IMR-90 (cell line): ENCODE data around the gene PTCH2. TPM values are rescaled to one million over a fixed set of nuclear protein-coding genes. Genes with fewer than 3 reads are reported as not detected.
A peak's percentile ranks its signal among the peaks of the same experiment; 100 is the strongest.

ENCODE experiments used
- ATAC-seq: fragments of 200-7000 bp; cut with Tn5 transposase; 2 replicates; pipeline ENCODE4 v1.9.1; 2020; ENCODE audit warnings: low read depth, mild to moderate bottlenecking, moderate library complexity
- BruUV-seq: library from RNA; stranded (reverse); fragments of 400-500 nt; replicated peaks from 2 replicates; lab custom pipeline; 2021; lab: Mats Ljungman, UMichigan
- CTCF ChIA-PET: fragments of 300-600 bp; formaldehyde crosslinking; extraction: SDS; loops from one replicate; lab custom pipeline; 2021; ENCODE audit warnings: antibody characterized with exemption; lab: Yijun Ruan, JAX
- POLR2A ChIA-PET: fragments of 300-600 bp; sonication (Branson Sonifier 250); formaldehyde crosslinking; loops from one replicate; lab custom pipeline; 2022; ENCODE audit warnings: antibody characterized with exemption; ENCODE audit not compliant: unreplicated experiment; lab: Charles Lee
- DNase-seq: peaks from one replicate; pipeline ENCODE4 v3.0.0; 2013
- H2AFZ ChIP-seq: replicated peaks from 2 replicates; pipeline ENCODE3; 2013; ENCODE audit warnings: low read length, mild to moderate bottlenecking; ENCODE audit not compliant: poor library complexity
- H2AK5ac ChIP-seq: 2 replicates; pipeline ENCODE4 v1.6.1; 2013; ENCODE audit warnings: low read depth, low read length, inconsistent platforms
- H2AK9ac ChIP-seq: replicated peaks from 2 replicates; pipeline ENCODE3; 2013; ENCODE audit warnings: mild to moderate bottlenecking, low read depth, low read length, moderate library complexity; ENCODE audit not compliant: poor library complexity
- H2BK120ac ChIP-seq: 2 replicates; pipeline ENCODE4 v1.6.1; 2013; ENCODE audit warnings: low read depth, low read length, inconsistent platforms
- H2BK15ac ChIP-seq: 3 replicates; pipeline ENCODE4 v1.6.1; 2013; ENCODE audit warnings: low read depth, low read length, inconsistent platforms
- H2BK20ac ChIP-seq: 2 replicates; pipeline ENCODE4 v1.6.1; 2013; ENCODE audit warnings: low read depth, mild to moderate bottlenecking, inconsistent platforms, low read length, moderate library complexity
- H2BK5ac ChIP-seq: 2 replicates; pipeline ENCODE4 v1.6.1; 2013; ENCODE audit warnings: mild to moderate bottlenecking, low read depth, low read length, inconsistent platforms; ENCODE audit not compliant: poor library complexity, severe bottlenecking
- H3K14ac ChIP-seq: replicated peaks from 2 replicates; pipeline ENCODE4 v1.6.1; 2013; ENCODE audit warnings: low read depth, low read length, inconsistent platforms
- H3K18ac ChIP-seq: 2 replicates; pipeline ENCODE4 v1.6.1; 2013; ENCODE audit warnings: low read depth, low read length, control low read depth
- H3K23ac ChIP-seq: 2 replicates; pipeline ENCODE4 v1.6.1; 2013; ENCODE audit warnings: low read depth, low read length, inconsistent platforms
- H3K27ac ChIP-seq: 2 replicates; pipeline ENCODE4 v1.5.1; 2013; ENCODE audit warnings: mild to moderate bottlenecking, control low read depth, low read length; ENCODE audit not compliant: insufficient read depth
- H3K27me3 ChIP-seq: 2 replicates; pipeline ENCODE4 v1.6.1; 2013; ENCODE audit warnings: low read length; ENCODE audit not compliant: control insufficient read depth, insufficient read depth
- H3K36me3 ChIP-seq: 2 replicates; pipeline ENCODE4 v1.6.1; 2013; ENCODE audit warnings: low read length, mixed read lengths; ENCODE audit not compliant: control insufficient read depth, insufficient read depth
- H3K4ac ChIP-seq: 2 replicates; pipeline ENCODE4 v1.6.1; 2013; ENCODE audit warnings: low read depth, low read length, inconsistent platforms
- H3K4me1 ChIP-seq: 2 replicates; pipeline ENCODE4 v1.6.1; 2013; ENCODE audit warnings: low read length, mixed read lengths; ENCODE audit not compliant: control insufficient read depth, insufficient read depth
- H3K4me2 ChIP-seq: 2 replicates; pipeline ENCODE4 v1.6.1; 2013; ENCODE audit warnings: low read depth, mild to moderate bottlenecking, control low read depth, low read length, moderate library complexity
- H3K4me3 ChIP-seq: 2 replicates; pipeline ENCODE4 v1.5.1; 2013; ENCODE audit warnings: low read depth, mild to moderate bottlenecking, control low read depth, low read length, moderate library complexity; ENCODE audit not compliant: insufficient read depth
- H3K56ac ChIP-seq: 2 replicates; pipeline ENCODE4 v1.6.1; 2013; ENCODE audit warnings: low read length, inconsistent platforms; ENCODE audit not compliant: insufficient read depth; ENCODE audit errors: extremely low read depth
- H3K79me1 ChIP-seq, 2 experiments: 2 replicates each; pipeline ENCODE4 v1.6.1; 2013; ENCODE audit warnings: low read length in 2 of 2, inconsistent platforms in 1 of 2, low read depth in 1 of 2
- H3K9ac ChIP-seq: 2 replicates; pipeline ENCODE4 v1.6.1; 2013; ENCODE audit warnings: low read depth, low read length, control low read depth
- H3K9me1 ChIP-seq: 2 replicates; pipeline ENCODE4 v1.6.1; 2013; ENCODE audit warnings: low read length, inconsistent platforms; ENCODE audit not compliant: insufficient read depth
- H3K9me3 ChIP-seq: 2 replicates; pipeline ENCODE4 v1.6.1; 2013; ENCODE audit warnings: low read length; ENCODE audit not compliant: control insufficient read depth, insufficient read depth
- H4K20me1 ChIP-seq: 2 replicates; pipeline ENCODE4 v1.6.1; 2013; ENCODE audit warnings: low read length, inconsistent platforms; ENCODE audit not compliant: insufficient read depth
- H4K5ac ChIP-seq: 2 replicates; pipeline ENCODE4 v1.6.1; 2013; ENCODE audit warnings: mild to moderate bottlenecking, low read depth, low read length, control low read depth
- H4K8ac ChIP-seq, 2 experiments: 2 replicates each; pipeline ENCODE4 v1.6.1; 2013; ENCODE audit warnings: low read depth in 2 of 2, low read length in 2 of 2, control low read depth in 1 of 2, inconsistent platforms in 1 of 2
- H4K91ac ChIP-seq: 2 replicates; pipeline ENCODE4 v1.6.1; 2013; ENCODE audit warnings: low read depth, low read length, inconsistent platforms; ENCODE audit not compliant: insufficient read depth
- CTCF ChIP-seq: conservative IDR thresholded peaks from 2 replicates; pipeline ENCODE4 v1.5.1; 2012; ENCODE audit warnings: mild to moderate bottlenecking, low read depth, low read length, improper control_type of control experiment
- FOS ChIP-seq: fragments of 150-350 bp; IDR thresholded peaks from 2 replicates; pipeline ENCODE4 v1.6.1; 2016; ENCODE audit warnings: low read depth, low read length
- POLR2A ChIP-seq: IDR thresholded peaks from 2 replicates; pipeline ENCODE4 v1.6.1; 2012; ENCODE audit warnings: mild to moderate bottlenecking, low read depth, low read length
- RAD21 ChIP-seq: IDR thresholded peaks from 2 replicates; pipeline ENCODE4 v1.6.1; 2012; ENCODE audit warnings: low read length, improper control_type of control experiment
- SMC3 ChIP-seq: fragments of 150-350 bp; IDR thresholded peaks from 2 replicates; pipeline ENCODE4 v1.6.1; 2016; ENCODE audit warnings: low read depth, mild to moderate bottlenecking, antibody characterized with exemption, low read length, moderate library complexity
- USF2 ChIP-seq: fragments of 150-350 bp; IDR thresholded peaks from 2 replicates; pipeline ENCODE4 v1.6.1; 2017; ENCODE audit warnings: mild to moderate bottlenecking, antibody characterized with exemption, low read length, low read depth
- WGBS, 2 experiments: methylation state at CpG; one replicate each; pipeline versions ENCODE4 v1.1.5 to v1.1.7; 2013; ENCODE audit warnings: missing lambda C conversion rate in 2 of 2; ENCODE audit not compliant: insufficient read length in 1 of 2; ENCODE audit errors: extremely low coverage in 2 of 2; 5-methylcytosine and 5-hydroxymethylcytosine counted together
- dilution Hi-C: fragments of 300-500 bp; cut with HindIII; formaldehyde crosslinking; loops from one replicate; pipeline ENCODE4 v1.14.3; 2018; ENCODE audit warnings: low sequenced_read_pairs; ENCODE audit not compliant: unreplicated experiment
- in situ Hi-C: fragments of 300-500 bp; cut with MboI; formaldehyde crosslinking; loops from 3 replicates; pipeline ENCODE4 v1.14.3; 2019; ENCODE audit warnings: low sequenced_read_pairs, inconsistent platforms, mixed read lengths
- intact Hi-C: fragments of 100-400 bp; cut with micrococcal nuclease; formaldehyde crosslinking; loops from 2 replicates; pipeline ENCODE4 v1.10.0; 2022
- polyA plus RNA-seq, 3 experiments: library from polyadenylated mRNA; depleted of rRNA; stranded (reverse); fragments of >200 nt; gene quantifications; 2 replicates each; pipeline ENCODE4 v1.2.3, GENCODE V29; 2012; ENCODE audit warnings: low replicate concordance in 1 of 3
- total RNA-seq: library from RNA; depleted of rRNA; stranded (reverse); fragments of >200 nt; gene quantifications from 2 replicates; pipeline ENCODE4 v1.2.3, GENCODE V29; 2012

The PTCH2 gene
- total and polyA plus RNA-seq, 2 of the 4 experiments (the other 2 are of a cell fraction), result under 0.01 to 0.56 TPM

- dilution Hi-C loops (no loop called here), in situ Hi-C loops (no loop called here), intact Hi-C loops (no loop called here)
- Histone ChIP-seq H3K56ac (no peak overlapping the region), H3K23ac (no peak overlapping the region), H3K9me1 (no peaks in the 10 kb centered on the region), H3K9me3 (no peaks in the 10 kb centered on the region), H4K91ac (no peak overlapping the region), H3K4me1 (peaks cover 8% of the 10 kb centered on the region; the same call in 1 of the 2 replicates), H4K8ac (peak overlapping the region in 1 of 2 experiments; percentile 79; a peak in 2 of 4 replicates), H2BK20ac (no peak overlapping the region), H4K5ac (peak overlapping the region; percentile 14; the same call in 1 of the 2 replicates), H2BK120ac (no peak overlapping the region), H3K79me1 (peaks cover 0 to 1% of the 10 kb centered on the region in 2 experiments; a peak in 1 of 4 replicates), H2BK15ac (no peak overlapping the region), H2AK5ac (peak overlapping the region; percentile 70), H3K36me3 (peaks cover under 1% of the 10 kb centered on the region; the same call in 1 of the 2 replicates), H3K18ac (no peak overlapping the region), H3K27ac (no peak overlapping the region), H4K20me1 (0 out of 2 replicates have a peak, but pooled peaks cover under 1% of the 10 kb centered on the region), H3K4me3 (peak overlapping the region; percentile 36; the same call in 1 of the 2 replicates), H2AFZ (peak overlapping the region; percentile 95), H2AK9ac (peak overlapping the region; percentile 92), H3K9ac (no peak overlapping the region), H2BK5ac (no peak overlapping the region), H3K14ac (no peak overlapping the region), H3K27me3 (peaks cover 2% of the 10 kb centered on the region; the same call in 1 of the 2 replicates), H3K4me2 (peak overlapping the region; percentile 58), H3K4ac (0 out of 2 replicates have a peak overlapping the region, but pooled peaks have one; percentile 0)
- BruUV-seq, result no TSS peak
- POLR2A ChIA-PET, result no interaction called here
- DNase-seq (peak; percentile 59), ATAC-seq (peak; percentile 77)
- CTCF ChIA-PET, result interaction anchor here (1.4 kb wide), 1 partner anchor 13 kb away, joined by 9 read pairs; the partner anchor contains the start of gene PLK3
- WGBS, 2 experiments, result 17% methylated on average over 30 of the region's 49 CpGs; no CpG with 5 or more reads in 1 of the 2 experiments
- TF ChIP-seq POLR2A (no peak), SMC3 (peak; percentile 57), RAD21 (peak; percentile 83), FOS (no peak), USF2 (peak; percentile 28; the same call in 1 of the 2 replicates), CTCF (peak; percentile 83)
Measured at GRCh38 chr1:44786138-44786840, 56.8 kb downstream of the PTCH2 start.
